Sigmoid colon (tissue), 4 donors: Measurements from ENCODE around the gene BIRC2.

ENCODE experiments used
- CTCF ChIP-seq, 4 experiments: fragments of 450-650 bp in 3 of 4; fragments of 200-600 bp in 1 of 4; IDR thresholded peaks; one replicate each; pipeline ENCODE4 v1.5.1; 2016 to 2019; ENCODE audit warnings: antibody characterized with exemption in 4 of 4, mild to moderate bottlenecking in 3 of 4, moderate library complexity in 2 of 4
- EP300 ChIP-seq, 4 donors: sonication (generic); formaldehyde crosslinking; IDR thresholded peaks; one replicate each; pipeline ENCODE4 v1.6.1; 2017; ENCODE audit warnings: antibody characterized with exemption in 4 of 4
- POLR2A ChIP-seq, 2 donors: fragments of 450-650 bp; IDR thresholded peaks; one replicate each; pipeline ENCODE4 v1.6.1; 2016; ENCODE audit warnings: antibody characterized with exemption in 2 of 2, mild to moderate bottlenecking in 2 of 2, moderate library complexity in 2 of 2
- POLR2AphosphoS5 ChIP-seq, 4 donors: sonication (generic); formaldehyde crosslinking; IDR thresholded peaks; one replicate each; pipeline ENCODE4 v1.6.1; 2017; ENCODE audit warnings: antibody characterized with exemption in 4 of 4

DNA sequence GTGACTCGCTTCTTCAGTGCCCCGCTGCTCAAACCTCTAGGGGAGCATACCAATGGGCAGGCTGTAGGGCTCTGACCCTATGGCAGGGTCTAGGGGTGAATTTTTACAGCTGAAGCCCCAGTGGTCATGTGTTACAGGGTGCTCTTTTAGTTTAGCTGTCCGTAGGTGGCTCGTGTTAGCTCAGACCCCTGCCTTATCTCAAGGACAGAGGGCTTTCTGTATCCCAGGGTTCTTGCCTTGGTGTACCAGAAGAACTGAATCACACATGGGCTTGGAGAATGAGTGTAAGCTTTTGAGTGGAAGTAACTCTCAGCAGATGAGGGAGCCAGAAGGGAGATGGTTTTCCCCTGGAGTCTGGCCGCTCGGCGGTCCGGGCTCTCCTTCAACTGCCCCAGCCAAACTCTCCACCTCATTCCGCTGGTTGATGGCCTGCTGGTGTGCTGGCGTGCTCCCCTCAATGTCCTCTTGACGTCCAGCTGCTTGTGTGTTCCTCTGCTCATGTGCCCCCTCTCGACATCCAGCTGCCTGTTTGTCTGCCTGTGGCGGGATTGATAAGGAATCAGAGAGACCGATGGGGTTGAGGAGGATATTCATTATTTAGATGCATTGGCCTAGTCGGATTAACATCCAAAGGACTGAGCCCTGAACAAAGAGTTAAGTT lies 37.5 kb downstream of the BIRC2 start:
- TF ChIP-seq CTCF (IDR thresholded peaks at IDR 0.05) (no peak), EP300 (IDR thresholded peaks at IDR 0.05) (no peak), POLR2A (IDR thresholded peaks at IDR 0.05) (no peak), POLR2AphosphoS5 (IDR thresholded peaks at IDR 0.05) (no peak)
